GM20000 (cell line): ENCODE data around the gene ASAP3.

Experiments used
- DNase-seq: peaks from one replicate; pipeline ENCODE4 v3.0.0; 2012; ENCODE audit warnings: low spot score
- CTCF ChIP-seq: IDR thresholded peaks from 2 replicates; pipeline ENCODE4 v1.5.1; 2012; ENCODE audit warnings: mild to moderate bottlenecking, control low read depth; ENCODE audit errors: extremely low read depth, missing control alignments

ASAP3 gene

GRCh38 chr1:23473037-23473800 is 10.8 kb downstream of the ASAP3 start:
- no peak for TF ChIP-seq CTCF
- no peak for DNase-seq

GRCh38 chr1:23472351-23473036 is 11.5 kb downstream of the ASAP3 start:
- TF ChIP-seq CTCF: no peak
- no peak for DNase-seq

DNA sequence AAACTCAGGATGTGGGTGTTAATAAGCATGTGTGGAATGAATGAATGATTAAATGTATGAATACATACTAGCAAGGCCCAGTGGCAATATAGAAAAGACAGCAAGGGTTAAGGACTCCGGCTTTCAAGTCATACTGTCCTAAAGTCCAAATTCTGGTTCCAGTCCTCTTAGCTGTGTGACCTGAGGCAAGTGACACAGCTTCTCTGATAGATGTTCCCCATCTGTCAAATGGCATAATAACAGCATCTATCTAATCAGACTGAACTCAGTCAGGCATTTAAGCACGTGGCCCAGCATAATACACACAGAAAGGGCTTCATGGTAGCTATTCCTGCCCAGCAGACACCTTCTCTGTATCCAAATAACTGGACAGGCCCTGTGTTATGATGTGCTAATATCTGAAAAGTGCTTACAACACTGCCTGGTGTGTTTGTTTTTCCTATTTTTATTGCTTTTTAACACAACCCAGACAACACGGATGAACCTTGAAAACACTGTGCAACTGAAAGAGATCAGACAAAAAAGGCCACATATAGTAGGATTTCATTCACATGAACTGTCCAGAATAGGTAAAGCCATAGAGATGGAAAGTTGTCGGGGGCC is 12.4 kb downstream of the ASAP3 start:
- no peak for TF ChIP-seq CTCF

DNA sequence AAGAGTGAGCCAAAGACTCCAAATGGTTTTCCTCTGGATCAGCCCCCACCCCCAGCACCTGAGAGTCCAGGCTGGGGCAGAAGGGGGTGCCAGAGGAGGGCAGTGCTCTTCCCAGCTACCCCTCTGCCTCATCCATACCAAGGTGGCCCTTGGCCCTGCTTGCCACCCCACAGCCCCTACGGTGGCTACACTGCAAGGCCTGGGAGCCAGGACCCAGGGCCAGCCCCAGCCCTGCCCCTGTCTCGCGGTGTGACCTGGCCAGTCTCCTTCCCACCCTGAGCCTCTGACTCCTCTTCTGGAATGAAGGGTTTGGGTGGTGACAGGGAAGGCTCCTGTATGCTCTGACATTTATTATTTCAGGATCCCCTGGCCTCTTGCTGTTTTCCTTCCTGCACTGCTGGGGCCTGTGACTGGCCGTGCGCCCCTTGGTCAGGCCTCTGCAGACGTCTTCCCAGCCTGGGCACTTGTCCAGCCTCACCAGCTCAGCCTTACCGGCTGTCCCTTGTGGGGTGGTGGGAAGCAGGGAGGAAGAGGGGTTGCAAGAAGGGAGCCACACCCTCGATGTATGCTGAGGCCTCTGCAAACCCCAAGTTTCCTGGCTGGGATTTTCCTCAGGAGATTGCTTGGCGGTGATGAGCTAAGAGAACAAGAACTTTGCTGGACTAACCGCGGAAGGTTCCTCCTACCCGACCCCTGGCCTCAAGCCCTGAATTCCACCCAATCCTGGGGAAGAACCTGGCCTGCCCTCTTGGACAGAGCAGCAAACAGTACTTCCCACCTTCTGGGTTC is 13.5 kb downstream of the ASAP3 start:
- no peak for DNase-seq
- no peak for TF ChIP-seq CTCF

More for the DNA sequence above, 12.4 kb downstream of the ASAP3 start:
- DNase-seq: no peak

DNA sequence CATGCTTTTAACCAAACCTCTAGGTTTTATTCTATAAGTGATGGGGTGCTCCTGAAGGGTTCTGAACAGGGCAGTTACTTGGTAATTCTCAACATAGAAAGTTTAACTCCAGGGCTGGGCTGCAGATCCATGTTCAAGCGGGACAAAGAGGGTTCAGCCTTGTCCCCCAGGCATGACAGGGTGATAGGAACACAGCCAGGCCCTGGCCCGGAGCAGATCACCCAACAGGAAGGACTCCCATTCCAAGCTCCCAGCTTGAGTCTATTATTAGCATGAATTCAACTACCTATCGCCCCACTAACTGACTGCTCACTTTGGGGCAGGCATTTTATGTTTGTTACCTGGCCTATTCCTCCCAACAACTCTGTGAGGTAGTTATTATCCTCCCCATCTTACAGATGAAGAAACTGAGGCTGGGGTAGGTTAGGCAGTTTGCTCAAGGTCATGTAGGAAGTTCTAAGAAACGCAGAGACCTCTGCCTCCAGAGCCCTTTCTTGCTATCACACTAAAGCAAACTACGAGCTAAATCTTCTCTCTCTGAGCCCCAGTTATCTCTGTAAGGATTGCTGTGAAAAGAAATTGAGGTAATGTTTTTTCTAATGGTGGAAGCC is 14.5 kb downstream of the ASAP3 start:
- no peak for TF ChIP-seq CTCF
- no peak for DNase-seq

DNA sequence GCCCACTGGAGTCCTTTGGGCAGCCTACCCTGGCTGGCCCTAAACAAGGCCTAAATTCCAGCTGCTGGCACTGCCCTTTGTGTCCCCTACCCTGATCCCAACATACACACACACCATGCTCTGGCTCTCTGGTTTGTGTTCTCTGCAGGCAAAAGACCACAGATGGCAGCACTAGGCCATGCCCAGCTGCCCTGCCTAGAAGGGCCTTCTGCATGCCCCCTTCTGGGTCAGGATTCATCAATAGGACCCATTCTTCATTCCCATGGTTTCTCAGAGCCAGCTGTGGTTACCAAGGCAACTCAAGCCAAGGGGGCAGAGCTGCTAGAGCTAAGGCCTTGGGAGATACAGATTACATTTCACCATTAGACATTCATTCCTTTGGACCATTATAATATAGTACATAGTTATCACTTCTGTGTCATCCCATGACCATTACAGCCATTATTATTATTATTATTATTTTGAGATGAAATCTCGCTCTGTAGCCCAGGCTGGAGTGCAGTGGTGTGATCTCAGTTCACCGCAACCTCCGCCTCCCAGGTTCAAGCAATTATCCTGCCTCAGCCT is 17.5 kb downstream of the ASAP3 start:
- no peak for DNase-seq
- TF ChIP-seq CTCF: no peak
